Measurements from ENCODE around the gene LHX6. TPM values are rescaled to one million over a fixed set of nuclear protein-coding genes. Genes with fewer than 3 reads are reported as not detected.

LHX6 gene
- total RNA-seq, 1 experiment from 2014 or later = 6.1 TPM

DNA sequence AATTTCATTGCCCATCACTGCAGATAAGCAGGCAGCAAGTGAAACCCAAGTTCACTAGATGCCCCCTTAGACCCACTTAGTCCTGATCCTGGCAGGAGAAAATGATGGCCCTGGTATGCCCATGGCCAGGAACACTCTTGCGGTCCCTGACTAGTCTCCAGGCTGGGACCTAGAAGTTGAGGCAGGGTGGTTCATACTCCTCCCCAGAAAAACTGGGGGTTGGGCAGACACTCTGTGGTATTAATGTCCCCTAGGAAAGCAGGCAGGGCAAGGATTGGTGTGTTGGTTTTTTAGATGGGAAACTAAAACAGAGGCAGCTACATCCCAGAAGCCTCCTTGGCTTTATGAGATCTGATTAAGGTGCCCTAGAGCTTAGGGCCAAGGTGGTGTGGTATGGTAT lies 13.1 kb downstream of the LHX6 start:
- DNase-seq = no peak
- Histone ChIP-seq H3K27ac (no peak overlapping the region), H3K27me3 (no peaks in the 10 kb centered on the region), H3K4me1 (peaks cover 7% of the 10 kb centered on the region), H3K4me3 (no peak overlapping the region), H3K36me3 (no peaks in the 10 kb centered on the region), H3K9me3 (replicated peaks) (no peaks in the 10 kb centered on the region)

DNA sequence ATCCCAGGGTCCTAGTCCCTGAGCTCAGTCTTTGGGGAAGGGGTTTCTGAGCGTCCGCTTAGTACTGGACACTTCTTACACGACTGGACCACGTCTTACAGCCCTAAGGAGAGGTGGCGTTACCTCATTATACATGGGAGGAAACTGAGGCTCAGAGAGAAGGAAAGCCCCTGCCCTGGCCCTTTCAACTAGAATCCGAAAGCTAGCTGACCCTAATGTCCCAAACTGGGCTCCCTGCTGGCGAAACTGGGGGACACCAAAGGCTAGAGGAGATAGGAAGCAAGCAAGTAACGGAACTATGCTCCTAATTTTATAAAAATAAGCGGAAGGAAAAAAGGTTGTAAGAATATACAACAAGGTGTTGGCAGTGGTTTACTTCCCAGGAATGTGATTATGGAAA lies 14.2 kb downstream of the LHX6 start:
- H3K4me1 ChIP-seq = peaks cover 7% of the 10 kb centered on the region
- DNase-seq = no peak
- peak overlapping the region; percentile 63 for H3K27ac ChIP-seq
- H3K4me3 ChIP-seq = peak overlapping the region; percentile 54
- no peaks in the 10 kb centered on the region for H3K27me3 ChIP-seq
- H3K36me3 ChIP-seq = no peaks in the 10 kb centered on the region
- H3K9me3 ChIP-seq (replicated peaks) = no peaks in the 10 kb centered on the region

DNA sequence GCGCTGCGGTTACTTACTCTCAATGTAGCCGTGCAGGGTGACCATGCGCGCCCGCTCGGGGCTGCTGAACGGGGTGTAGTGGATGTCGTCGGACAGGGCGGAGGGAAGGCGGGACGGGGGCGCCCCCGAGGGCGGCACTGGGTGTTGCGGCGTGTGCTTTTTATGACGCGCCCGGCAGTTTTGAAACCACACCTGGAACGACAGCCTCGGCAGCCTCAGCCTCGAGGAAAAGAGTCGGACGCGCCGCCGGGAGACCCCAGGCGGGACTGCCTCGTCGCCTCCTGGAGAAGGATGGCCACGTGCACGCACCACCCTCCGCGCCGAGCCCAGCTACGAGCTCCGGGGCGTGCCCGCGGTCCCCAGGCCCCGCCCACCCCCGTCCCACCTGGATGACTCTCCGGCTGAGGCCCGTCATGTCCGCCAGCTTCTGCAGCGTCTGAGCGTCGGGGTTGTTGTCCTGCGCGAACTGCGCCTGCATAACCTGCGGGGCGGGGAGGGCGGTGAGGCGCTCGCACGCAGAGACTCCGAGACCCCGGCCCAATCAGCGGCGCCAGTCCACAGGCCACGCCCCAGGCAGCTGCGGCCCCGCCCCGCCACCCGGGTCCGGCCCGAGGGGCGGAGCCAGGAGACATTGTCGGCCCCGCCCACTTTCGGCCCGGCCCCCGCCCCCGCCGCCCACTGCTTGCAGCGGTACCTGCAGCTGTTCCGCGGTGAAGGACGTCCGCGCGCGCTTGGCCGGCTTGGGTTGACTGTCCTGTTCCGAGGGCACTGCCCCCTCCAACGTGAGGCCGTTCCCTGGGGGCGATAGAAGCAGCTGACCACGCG lies 15.0 kb downstream of the LHX6 start:
- H3K4me1 ChIP-seq = peaks cover 7% of the 10 kb centered on the region
- H3K27ac ChIP-seq = peak overlapping the region; percentile 63
- DNase-seq = peak; percentile 93
- H3K9me3 ChIP-seq (replicated peaks) = no peaks in the 10 kb centered on the region
- H3K27me3 ChIP-seq = no peaks in the 10 kb centered on the region
- H3K4me3 ChIP-seq = peak overlapping the region; percentile 54
- H3K36me3 ChIP-seq = no peaks in the 10 kb centered on the region

DNA sequence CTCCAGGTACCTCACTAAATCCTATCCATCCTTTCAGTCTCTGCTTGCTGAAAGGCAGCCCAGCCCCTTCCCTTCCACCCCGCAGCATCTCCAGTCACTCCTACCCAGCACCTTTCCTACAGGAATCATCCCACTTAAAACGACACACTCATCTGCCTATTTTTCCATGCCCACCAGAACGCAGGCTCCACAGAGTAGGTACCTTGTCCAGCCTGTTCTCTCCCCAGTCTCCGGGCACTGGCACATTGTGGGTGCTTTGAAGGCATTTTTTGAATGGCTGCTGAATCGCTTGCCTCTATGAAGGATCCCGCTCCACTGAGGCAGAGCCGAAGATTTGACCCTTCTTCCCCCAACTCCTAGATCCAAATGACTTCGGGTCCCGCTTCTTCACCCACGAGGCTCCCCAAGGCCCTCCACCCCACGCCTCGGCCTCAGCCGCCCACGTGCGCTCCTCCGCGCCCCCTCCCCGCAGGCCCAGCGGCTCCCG lies 15.6 kb downstream of the LHX6 start:
- no peaks in the 10 kb centered on the region for H3K9me3 ChIP-seq (replicated peaks)
- peaks cover 7% of the 10 kb centered on the region for H3K4me1 ChIP-seq
- H3K27me3 ChIP-seq = no peaks in the 10 kb centered on the region
- DNase-seq = no peak
- H3K27ac ChIP-seq = no peak overlapping the region
- H3K36me3 ChIP-seq = no peaks in the 10 kb centered on the region
- peak overlapping the region; percentile 54 for H3K4me3 ChIP-seq

DNA sequence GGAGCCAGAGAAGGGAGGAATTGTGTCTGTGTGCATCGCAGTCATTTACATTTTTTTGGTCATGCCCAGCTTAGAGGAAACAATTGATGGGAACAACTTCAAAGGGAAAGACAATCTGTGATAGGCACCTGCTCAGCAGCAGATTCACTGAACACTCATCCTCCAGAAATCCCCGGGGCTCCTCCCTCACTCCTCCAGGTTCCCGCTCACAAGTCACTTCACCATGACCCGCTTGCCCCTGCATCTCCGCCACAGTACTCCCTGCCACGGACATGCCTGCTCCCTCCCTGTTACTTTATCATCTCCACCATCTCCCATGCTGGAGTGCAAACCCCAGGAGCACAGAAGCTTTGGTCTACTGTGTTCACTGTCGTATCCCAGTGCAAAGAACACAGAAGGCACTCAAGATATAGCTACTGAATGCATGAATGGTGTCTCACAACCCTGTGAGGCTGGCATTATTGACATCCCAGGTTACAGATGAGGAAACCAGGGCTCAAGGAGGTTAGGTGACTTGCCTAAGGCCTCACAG lies 16.2 kb downstream of the LHX6 start:
- Histone ChIP-seq H3K9me3 (replicated peaks) (no peaks in the 10 kb centered on the region), H3K4me3 (no peak overlapping the region), H3K27me3 (no peaks in the 10 kb centered on the region), H3K27ac (no peak overlapping the region), H3K36me3 (no peaks in the 10 kb centered on the region), H3K4me1 (peaks cover 7% of the 10 kb centered on the region)
- DNase-seq = no peak

DNA sequence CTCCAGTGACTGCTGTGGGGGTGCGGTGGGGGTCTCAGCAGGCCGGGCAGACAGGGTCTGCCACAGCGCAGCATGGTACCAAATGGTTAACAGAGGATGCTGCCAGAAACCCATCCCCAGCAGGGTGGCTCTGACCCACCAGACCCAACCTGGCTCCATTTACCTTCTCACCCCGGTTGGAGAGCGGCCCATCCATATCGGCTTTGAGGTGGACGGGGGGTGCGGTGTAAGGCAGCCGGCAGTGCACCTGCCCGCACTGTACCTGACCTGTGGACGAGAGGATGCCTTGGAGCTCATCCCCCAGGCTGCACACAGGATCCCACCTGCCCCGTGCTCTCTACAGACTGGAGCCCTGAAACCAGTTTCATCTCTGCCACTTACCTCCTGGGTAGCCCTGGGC lies 19.3 kb downstream of the LHX6 start:
- Histone ChIP-seq H3K9me3 (replicated peaks) (no peaks in the 10 kb centered on the region), H3K27me3 (no peaks in the 10 kb centered on the region), H3K4me3 (no peak overlapping the region), H3K36me3 (no peaks in the 10 kb centered on the region), H3K27ac (no peak overlapping the region), H3K4me1 (peaks cover 15% of the 10 kb centered on the region)
- DNase-seq = no peak

DNA sequence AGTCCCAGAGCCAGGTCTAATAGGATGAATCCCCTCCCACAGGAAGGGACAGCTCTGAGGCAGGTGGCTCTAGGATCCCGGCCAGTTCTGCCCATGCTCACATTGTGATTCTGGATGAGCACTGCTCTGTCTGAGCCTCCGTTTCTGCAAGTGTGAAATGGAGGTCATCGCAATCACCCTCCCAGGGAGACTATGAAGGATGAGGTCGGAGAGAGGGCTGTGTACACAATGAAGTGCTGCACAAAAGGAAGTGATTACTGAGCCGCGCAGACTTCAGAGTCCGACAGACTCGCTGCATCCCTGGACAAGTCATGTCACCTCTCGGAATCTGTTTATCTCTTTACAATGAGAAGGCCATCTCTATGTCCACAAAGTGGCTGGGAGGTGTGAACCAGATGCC lies 21.7 kb downstream of the LHX6 start:
- no peak overlapping the region for H3K4me3 ChIP-seq
- no peaks in the 10 kb centered on the region for H3K9me3 ChIP-seq (replicated peaks)
- DNase-seq = no peak
- H3K4me1 ChIP-seq = peaks cover 14% of the 10 kb centered on the region
- H3K27me3 ChIP-seq = no peaks in the 10 kb centered on the region
- H3K27ac ChIP-seq = no peak overlapping the region
- no peaks in the 10 kb centered on the region for H3K36me3 ChIP-seq

DNA sequence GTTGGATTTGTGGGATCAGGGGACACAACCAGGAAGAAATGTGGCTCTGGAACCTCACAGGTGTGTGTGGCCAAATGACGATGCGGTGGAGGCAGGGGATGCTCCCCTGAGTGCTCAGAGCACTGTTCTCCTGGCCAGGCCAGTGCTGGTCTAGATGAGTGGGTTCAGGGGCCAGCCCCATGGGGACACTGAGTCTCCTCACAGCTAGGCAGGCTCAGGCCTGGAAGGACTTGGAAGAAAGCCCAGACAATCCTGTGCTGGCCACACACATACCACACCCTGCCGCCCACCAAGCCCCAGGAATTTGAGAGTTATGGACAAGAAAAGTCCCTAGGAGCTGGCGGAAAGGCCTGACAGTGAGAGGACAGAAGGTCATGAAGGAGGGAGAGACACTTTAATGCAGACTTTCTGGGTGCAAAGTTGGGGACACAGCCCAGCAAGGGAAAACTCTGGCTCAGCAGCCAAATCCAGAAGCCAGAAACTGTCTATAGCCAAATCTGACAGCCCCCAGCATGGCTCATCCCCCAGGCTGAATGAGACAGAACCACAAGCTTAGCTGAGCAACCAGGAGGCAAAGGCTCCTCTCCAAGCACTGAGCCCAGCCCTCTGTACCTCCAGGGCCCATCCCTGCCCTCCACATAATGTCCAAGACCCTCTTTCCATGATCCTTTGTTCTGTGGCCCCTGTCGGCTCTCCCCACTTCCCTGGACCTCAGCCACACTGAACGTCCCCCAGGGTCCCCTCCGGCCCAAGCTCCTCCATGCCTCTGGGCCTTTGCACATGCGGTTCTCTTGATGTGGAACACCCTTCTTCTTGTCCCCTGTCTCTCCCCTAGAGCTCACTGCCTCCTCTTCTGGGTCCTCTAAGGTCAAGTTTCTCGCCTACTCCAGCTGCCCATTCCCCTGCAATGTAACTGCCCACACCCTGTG lies 22.4 kb downstream of the LHX6 start:
- H3K9me3 ChIP-seq (replicated peaks) = no peaks in the 10 kb centered on the region
- H3K36me3 ChIP-seq = no peaks in the 10 kb centered on the region
- no peak overlapping the region for H3K4me3 ChIP-seq
- H3K27ac ChIP-seq = peak overlapping the region; percentile 2; the same call in 1 of the 2 replicates
- peak; percentile 73 to 80 for DNase-seq
- peaks cover 16% of the 10 kb centered on the region for H3K4me1 ChIP-seq
- H3K27me3 ChIP-seq = no peaks in the 10 kb centered on the region

DNA sequence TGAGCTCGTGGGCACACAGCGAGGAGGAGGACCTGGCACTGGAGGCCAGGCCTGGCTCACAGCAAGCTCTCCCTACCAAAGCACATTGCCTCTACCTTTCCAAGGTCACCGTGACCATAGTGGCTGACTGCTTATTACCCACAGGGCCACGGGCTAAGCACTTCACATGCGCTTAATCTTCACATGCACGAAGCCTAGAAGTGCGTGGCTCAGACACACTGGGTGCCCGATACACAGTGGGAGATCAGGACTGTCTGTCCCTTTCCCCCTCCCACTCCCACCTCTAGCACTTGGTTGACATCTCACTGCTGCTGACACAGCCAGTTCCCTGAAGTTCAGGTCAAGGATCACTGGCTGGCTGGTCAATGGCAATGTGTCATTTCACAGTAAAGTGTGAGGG lies 23.6 kb downstream of the LHX6 start:
- DNase-seq = no peak
- Histone ChIP-seq H3K27ac (no peak overlapping the region), H3K9me3 (replicated peaks) (no peaks in the 10 kb centered on the region), H3K4me3 (no peak overlapping the region), H3K27me3 (no peaks in the 10 kb centered on the region), H3K36me3 (no peaks in the 10 kb centered on the region), H3K4me1 (peaks cover 16% of the 10 kb centered on the region)

DNA sequence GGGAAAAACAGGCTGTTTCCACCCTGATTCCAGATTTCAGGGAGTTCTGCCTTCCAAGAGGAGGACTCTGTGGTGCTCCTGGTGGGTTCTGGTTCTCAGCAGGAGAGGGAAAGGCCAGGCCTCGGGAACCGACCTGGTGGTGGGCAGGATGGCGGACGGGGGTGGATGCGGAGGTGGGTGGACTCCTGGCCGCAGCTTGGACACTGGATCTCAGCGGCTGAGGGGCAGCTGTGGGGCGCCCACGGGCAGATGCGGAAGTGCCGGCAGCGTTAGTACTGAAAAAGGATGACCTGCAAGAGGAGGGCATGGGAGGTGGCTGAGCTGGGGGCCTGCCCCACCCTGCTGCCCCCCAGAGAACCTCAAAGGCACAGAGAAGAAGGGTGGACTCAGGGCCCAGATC lies 24.3 kb downstream of the LHX6 start:
- Histone ChIP-seq H3K27me3 (no peaks in the 10 kb centered on the region), H3K36me3 (no peaks in the 10 kb centered on the region), H3K9me3 (replicated peaks) (no peaks in the 10 kb centered on the region), H3K4me3 (no peak overlapping the region), H3K4me1 (peaks cover 16% of the 10 kb centered on the region), H3K27ac (no peak overlapping the region)
- DNase-seq = no peak

DNA sequence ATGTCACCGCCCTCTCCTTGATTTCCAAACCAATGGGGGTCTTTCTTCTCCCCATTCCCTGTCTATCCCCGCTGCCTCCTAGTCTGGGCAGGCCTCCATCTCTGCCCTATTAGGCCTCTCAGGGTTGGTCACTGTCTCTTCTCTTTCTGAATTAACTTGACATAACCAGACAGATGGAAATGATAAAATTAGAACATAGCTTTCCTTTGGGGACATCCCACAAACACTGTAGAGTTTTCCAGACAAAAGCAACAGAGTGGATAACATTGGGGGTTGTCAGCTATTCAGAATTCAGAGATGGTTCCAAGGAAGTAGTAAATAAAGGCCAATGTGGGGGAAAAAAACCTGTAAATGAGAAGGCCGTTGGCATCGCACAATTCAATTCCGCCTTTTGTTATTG lies 24.7 kb downstream of the LHX6 start:
- Histone ChIP-seq H3K4me3 (no peak overlapping the region), H3K9me3 (replicated peaks) (no peaks in the 10 kb centered on the region), H3K27me3 (no peaks in the 10 kb centered on the region), H3K27ac (no peak overlapping the region), H3K4me1 (peaks cover 16% of the 10 kb centered on the region), H3K36me3 (no peaks in the 10 kb centered on the region)
- DNase-seq = no peak

DNA sequence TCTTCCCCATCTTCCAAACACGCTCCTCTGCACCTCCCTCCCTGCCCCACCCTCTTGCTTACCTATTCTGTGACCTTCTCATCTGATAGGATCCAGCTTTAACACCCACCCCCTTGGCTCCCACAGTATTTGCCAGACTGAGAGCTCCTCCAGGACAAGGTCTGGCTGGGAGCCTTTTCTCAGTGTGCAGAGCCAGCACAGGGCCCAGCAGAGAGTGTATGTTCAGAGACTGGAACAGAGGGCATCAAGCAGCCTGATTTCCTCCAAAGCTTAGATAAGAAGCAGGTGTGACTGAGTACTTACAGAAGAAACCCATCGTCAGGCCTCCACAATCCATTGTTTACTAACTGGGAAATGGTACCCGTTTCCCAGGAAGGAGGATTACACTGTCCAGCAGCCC lies 26.6 kb downstream of the LHX6 start:
- Histone ChIP-seq H3K4me1 (peaks cover 16% of the 10 kb centered on the region), H3K27me3 (no peaks in the 10 kb centered on the region), H3K36me3 (no peaks in the 10 kb centered on the region), H3K27ac (no peak overlapping the region), H3K4me3 (no peak overlapping the region), H3K9me3 (replicated peaks) (no peaks in the 10 kb centered on the region)
- DNase-seq = no peak

DNA sequence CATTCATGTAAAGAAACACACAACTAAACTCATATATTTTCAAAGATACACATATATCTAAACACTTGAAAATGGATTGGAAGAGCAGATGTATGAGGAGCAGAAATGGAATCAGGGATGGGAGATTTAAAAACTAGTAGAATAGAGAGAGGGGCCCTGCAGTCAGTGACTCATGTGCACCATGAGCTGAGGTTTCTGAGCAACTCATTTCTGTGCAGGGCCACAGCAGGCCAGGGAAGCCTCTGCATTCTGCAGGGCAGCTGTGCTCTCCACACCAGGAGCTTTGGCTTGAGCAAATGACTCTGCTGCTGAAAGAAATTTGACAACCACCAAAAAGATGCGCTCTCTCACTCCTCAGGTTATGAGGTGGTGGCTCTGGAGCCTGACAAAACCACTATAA lies 27.1 kb downstream of the LHX6 start:
- H3K4me1 ChIP-seq = peaks cover 13% of the 10 kb centered on the region
- H3K4me3 ChIP-seq = no peak overlapping the region
- H3K27me3 ChIP-seq = no peaks in the 10 kb centered on the region
- peak in 1 of 2 experiments; percentile 28 for DNase-seq
- H3K9me3 ChIP-seq (replicated peaks) = no peaks in the 10 kb centered on the region
- H3K36me3 ChIP-seq = no peaks in the 10 kb centered on the region
- no peak overlapping the region for H3K27ac ChIP-seq

DNA sequence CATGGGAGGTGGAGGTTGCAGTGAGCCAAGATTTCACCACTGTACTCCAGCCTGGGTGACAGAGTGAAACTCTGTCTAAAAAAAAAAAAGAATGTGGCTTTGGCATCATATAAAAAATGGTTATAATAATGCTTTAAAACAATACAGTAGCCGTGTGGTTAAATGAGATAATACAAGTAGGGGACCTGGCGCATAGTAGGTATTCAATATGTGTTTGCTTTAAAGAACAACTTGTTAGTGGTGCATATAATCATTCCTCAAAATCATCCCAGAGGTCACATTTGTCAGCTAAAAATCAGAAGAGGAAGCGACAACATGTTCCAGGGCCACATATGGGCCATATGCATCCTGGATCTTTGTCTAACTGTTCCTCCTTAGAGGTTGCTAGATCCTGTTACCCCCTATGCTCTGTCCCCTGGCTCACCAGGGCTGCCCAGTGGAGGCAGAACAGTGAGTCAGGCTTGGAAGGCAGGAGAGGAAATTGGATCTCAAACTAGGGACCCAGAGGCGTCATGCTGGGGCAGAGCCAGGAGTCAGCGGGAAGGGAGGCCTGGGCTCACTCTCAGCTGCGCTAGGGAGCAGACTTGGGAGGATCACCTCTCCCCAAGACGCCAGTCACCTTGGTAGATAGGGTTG lies 27.7 kb downstream of the LHX6 start:
- peak in 1 of 2 experiments; percentile 25 for DNase-seq
- Histone ChIP-seq H3K27me3 (no peaks in the 10 kb centered on the region), H3K4me1 (peaks cover 7% of the 10 kb centered on the region), H3K36me3 (no peaks in the 10 kb centered on the region), H3K27ac (no peak overlapping the region), H3K9me3 (replicated peaks) (no peaks in the 10 kb centered on the region), H3K4me3 (no peak overlapping the region)
